ENCODE measurements around the gene CHST9.
"Not testable (repeated sequence)": the region's sequence is repeated elsewhere in the genome, so short reads cannot be mapped to it uniquely, and the experiment has no call there.

The CHST9 gene

DNA sequence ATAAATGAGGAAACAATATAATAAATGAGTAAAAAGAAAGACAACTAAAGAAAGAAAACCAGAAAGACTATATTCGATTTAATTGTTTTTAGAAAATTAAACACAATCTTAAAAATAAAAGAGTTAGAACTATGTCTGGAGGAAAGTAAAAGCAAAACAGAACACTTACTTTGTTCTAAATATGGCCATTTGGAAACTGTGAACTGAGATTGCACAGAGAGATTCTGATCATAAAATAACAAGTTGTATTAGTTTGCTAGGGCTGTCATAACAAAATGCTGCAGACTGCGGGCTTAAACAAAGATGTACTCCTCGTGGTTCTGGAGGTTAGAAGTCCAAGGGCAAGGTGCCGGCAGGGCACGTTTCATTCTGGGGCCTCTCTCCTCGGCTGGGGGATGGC is 191.5 kb downstream of the CHST9 start:
- DNase-seq = no peak

DNA sequence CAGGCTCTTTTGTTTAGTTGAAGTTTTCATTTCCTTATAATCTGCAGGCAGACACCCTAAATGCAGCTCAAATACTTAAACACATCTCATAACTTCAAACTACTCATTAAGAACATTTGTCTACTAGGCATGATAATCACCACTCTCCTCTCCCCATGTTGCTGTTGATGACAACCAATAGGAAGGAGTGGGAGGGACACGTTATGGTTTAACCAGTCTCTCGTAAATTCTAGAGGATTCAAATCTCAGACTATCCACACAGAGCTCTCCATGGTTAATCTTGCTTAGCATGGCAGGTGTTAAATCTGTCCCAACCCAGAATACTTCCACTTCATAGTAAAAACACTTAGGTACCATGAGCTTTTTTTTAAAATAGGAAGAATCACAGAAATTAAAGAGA is 192.2 kb downstream of the CHST9 start:
- DNase-seq = no peak

DNA sequence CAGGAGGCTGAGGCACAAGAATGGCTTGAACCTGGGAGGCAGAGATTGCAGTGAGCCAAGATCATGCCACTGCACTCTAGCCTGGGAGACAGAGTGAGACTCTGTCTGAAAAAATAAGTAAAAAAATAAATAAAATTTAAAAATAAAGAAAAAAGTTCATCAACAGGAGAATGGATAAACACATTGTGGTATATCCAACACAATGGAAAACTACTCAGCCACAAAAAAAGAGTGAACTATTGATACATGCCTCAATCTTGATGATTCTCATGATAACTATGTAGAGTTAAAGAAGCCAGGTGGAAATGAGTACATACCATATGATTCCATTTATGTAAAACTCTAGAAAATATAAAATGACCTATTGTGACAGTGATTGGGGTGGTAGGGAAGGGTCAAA is 195.3 kb downstream of the CHST9 start:
- DNase-seq = no peak

DNA sequence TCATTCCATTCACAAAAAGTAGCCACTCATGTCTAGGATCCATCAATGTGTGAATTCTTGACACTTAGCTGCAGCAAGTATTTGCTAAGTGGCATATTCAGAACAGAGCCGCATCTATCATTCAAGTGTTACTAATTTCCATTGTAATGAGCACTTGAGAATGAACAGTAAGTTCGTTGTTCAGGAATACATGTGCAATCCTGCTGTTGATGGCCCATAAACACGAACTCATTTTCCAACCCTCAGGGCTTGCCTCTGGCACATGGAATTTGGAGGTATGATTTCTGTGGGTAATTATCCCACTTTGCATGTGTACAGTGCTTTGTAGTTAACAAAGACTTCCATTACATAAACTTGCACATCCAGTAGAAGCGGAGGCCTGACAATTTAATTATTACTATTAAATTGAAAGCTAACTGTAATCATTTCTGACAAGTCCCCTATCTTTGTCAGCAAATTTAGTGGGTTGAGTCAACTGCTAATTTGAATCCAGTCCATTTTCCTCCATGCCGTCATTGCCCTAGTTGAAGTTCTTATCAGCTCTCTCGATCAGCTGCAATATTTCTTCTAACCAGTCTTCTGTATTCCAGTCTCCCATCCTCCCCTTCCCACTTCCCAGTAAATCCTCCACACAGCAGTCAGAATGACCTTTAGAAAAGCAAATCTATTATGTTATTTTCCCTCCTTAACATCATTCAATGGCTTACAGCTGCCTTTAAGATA is 203.6 kb downstream of the CHST9 start:
- no peak for DNase-seq

DNA sequence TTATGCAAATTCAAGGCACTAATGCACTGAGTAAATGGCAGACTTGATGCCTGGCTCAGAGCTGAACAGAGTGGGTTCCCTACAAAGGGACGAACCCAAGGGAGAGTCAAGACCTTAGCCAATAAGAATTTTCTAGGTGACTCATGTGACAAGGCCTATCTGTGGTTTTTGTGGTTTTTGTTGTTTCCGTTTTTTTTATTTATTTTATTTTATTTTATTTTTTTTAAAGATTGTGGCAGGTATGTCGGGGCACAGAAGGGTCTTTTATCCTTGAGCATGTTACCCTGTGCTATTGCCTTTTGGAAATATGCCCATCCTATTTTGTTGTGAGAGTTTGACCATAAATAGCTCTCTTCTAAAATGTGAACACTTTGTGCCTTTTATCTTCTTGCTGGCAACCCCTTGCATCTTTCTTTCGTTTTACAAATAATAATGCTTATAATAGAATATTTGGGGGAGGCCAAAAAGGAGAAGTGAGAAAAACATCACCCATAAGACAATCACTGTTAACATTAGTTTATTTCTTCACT is 206.2 kb downstream of the CHST9 start:
- no peak for DNase-seq

DNA sequence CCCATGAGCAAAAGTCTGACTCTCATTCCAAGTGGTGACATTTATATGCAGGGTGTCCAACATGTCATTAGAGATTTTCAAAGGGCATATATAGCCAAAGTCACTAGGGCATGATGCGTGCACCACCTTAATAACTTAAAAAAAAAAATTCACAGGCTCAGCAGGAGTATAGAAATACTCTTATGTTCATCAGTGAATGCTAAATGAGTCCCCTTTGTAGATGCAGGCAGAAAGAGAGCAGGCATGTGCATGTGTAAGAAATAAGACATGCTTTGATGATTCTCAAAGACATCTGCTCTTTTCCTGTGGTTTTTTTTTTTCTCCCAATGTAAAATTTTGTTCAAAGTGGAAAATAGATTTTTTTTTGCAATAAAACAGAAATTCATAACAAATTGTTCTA is 207.3 kb downstream of the CHST9 start:
- DNase-seq = no peak

DNA sequence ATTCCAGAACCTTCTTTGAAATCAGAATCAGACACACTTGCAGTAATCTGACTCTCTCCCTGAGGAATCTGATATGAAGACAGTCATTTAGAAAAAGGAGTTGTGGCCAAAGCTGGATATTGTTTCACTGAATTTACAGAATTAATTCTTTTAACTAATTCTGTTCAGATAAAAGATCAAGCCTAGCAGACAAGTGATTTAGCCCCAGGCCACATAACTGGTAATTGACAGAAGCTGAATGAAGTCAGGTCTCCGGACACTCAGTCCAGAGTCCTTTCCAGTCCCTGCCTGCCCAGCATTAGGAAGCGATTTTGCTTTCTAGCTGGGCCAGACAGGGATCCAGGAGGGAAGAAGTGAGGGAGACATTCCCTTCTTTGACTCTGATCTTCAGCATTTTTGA is 208.9 kb downstream of the CHST9 start:
- DNase-seq = no peak

DNA sequence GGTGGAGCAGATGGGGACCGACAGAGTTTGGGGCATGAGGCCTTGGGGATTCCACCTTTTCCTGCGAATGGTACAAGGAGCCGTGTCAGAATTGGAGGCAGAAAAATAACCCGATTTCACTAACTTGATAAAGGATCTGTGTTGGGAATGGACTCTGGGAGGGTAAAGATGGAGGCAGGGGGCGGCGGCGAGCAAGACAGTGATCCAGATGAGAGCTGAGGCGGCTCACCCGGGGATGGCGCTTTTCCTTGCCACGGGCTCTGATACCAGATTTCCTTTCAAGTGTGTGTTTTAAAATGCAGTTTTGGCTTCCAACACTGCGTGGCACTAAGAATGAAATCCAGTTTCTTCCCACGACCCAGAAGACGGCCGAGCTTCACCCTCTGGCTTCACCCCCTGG is 212.6 kb downstream of the CHST9 start:
- DNase-seq = not testable (repeated sequence)

DNA sequence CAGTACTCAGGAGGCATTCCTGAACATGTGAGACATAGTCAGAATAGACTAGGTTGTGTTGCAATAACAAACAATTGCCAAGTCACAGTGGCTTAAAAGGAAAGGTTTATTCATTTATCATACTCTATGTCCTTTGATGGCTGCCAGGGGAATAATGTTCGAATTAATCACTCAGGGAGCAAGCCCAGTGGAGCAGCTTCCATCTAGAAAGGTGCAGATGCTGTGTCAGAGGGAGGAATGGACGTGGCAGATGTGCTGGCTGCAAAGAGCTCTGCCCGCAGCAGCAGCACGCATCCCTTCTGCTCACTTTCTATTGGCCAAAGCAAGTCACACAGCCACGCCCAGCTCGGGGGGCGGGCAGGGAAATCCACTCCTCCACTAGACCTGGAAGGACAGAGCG is 213.7 kb downstream of the CHST9 start:
- no peak for DNase-seq

DNA sequence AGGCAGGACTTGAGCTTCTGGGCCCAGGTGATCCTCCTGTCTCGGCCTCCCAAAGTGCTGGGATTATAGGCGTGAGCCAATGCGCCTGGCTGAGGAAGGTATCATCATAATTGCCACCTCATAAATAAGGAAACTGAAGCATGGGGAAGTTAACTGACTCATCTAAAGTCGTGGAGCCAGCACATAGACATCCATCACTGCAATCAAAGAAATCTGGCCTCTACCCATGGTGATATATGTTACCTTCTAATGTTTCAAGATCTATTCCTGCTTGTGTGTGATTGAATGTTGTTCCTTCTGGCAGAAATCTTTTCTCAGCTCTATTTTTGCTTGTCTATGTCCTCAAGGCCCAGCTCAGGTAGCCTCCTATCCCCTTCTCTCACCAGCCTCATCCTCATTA is 214.5 kb downstream of the CHST9 start:
- DNase-seq = no peak

DNA sequence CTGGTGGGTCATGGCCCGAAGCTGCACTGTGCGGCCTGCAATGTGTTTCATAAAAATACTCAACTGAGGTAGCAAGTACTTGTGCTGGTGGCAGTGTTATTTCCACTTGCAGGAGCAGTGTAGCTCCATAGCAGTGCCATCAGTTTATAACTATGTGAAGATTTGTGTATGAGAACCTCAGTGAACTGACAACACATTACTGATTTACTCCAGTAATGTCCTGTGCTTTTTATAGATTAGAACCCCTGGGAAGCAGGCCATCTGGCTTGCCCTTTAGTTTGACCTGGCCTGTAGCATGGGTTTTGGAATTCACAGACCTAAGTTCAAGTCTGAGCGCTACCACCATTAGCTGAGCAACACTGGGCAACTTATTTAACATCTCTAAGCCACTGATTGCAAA is 219.9 kb downstream of the CHST9 start:
- DNase-seq = no peak

DNA sequence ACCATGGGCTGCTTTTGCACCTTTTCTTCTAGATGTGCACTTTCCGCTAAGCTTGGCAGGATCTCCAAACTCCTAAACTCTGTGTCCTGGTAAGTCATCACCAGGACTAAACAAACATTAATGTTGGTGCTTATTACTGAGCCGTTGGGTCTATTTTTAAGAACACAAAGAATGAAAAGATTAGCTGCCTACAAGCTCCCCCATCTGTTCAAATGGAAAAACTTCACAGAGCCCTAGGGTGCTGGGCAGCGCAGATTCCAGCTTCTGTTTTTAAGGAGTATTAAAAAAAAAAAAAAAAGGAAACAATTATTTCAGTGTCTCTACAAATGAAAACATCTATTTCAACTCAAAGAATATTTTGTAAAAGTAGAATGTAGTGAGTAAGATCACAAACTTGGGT is 221.8 kb downstream of the CHST9 start:
- DNase-seq = no peak

DNA sequence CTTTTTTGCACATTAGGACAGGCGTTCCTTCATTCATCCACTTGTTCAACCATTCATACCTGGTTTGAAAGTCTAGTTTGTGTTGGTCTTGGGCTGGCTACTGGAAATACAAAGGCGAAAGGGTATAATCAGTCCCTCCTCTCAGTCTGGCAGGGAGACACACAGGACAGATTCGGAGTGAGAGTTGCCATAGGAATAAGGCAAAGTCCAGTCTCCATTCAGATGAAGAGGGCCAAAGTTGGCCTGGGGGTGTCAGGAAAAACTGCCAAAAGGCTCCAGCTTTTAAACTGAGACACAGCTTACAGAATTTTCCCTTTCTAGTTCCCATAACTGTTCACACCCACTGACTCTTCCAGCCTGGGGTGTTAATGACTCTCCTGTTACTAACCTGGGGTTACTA is 223.3 kb downstream of the CHST9 start:
- no peak for DNase-seq

DNA sequence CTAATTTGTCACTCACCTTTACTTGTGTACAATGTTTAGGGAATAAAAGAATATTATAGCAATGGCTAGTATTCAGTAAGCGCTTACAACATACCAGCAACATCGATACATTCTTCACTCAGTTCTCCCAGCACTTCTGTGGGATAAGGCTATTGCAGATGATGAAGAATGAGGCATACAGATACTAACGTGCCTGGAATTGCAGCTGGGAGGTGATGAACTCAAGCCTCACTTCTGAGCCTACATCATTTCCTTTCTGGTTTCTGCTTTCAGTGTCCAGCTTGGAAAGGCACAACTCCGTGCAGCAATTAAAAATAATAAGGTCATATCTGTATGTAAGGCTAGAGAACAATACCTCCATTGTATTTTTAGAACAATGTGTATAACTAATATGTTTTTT is 224.2 kb downstream of the CHST9 start:
- DNase-seq = no peak

DNA sequence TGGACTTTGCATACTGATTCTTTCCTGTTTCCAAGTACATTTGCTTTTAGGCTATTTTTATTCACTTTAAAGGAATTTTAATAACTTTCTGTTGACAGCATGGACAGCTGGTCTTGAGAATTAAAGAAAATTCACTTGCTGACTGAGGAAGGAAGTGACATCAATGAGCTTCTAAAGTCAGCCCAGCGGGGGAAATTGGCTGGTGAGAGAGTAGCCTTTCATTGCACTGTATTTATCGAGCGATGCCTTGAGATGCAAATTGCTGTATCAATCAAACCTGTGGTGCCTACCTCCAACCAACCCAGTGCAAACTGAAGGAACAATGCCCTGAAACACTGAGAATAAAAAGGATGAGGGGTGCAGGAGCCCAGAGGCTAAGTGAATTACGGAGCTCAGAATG is 228.2 kb downstream of the CHST9 start:
- no peak for DNase-seq

DNA sequence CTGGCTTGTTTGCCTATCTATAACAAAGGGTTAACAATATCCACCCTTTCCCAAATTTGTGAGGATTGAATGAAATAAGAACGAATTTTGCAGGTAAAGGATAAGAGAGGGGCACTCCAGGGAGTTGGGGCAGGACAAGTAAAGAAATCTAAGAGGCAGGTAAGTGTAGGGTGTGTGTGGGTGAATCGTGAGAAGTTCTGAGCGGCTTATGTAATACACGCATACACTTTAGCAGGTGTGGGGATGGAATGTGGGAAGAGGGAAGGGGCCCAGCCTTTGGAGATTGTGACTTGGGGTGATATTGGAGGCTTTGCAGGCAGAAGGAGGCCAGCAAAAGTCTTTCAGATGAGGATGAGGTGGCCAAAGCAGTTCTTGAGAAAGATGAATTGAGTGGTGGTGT is 236.4 kb downstream of the CHST9 start:
- no peak for DNase-seq

DNA sequence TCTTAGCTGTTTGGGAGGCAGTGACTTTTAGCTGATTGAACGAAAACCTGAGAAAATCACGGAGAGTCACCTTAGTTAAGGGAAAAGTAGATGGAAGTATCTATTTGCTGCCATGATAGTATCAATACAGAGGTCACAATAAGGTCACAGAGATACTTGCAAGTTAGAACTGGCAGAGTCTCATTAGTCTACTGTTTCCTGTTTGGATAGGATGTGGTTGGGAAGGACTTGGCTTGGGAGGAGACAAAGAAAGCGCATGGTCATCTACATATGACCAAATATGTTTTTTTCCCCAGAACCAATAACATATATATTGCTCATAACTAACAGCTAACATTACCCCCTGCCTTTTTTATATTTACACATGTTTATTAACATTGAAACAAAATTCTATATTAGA is 241.2 kb downstream of the CHST9 start:
- DNase-seq = no peak

DNA sequence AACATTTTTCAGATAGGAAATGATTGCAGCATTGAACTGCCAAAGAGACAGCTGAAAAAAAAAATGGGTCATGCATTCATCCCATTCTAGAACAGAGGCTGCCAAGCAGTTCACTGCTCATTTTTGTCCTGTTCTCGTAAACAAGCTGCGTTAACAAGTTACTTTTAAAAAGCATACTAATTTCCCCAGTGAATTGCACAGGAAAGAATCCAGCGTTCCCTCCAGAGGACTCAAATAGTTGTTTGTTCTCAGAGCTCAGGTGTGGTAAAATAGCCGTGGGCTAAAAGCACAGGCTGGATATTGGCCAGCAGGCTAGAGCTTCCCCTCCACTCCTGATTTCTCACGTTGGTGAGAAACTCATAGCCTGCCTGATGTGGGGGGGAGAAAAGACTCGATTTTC is 243.5 kb downstream of the CHST9 start:
- DNase-seq = peak; percentile 60

DNA sequence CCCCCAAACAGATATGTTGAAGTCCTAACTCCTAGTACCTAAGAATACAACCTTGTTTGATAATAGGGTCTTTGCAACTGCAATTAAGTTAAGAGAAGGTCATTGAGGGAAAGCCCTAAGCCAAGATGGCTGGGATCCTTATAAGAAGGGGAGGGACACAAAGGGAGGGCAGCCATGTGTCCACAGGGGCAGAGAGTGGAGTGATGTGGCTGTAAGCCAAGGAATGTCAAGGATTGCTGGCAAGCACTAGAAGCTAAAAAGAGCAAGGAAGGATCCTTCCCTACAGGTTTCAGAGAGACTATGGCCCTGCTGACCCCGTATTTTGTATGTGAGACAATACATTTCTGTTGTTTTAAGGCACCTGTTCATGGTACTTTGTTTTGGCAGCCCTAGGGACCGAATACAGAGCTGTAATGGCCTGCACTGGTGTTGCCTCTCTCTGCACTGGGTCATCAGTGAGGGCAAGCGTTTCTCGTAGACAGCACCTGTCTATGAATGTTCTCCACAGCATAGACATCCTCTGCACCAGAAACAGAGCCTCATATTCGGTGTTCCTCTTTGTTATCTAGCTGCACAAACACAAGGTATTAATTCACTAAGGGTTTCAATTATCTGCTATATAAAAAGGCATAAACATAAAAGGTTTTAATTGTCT is 244.2 kb downstream of the CHST9 start:
- DNase-seq = no peak

DNA sequence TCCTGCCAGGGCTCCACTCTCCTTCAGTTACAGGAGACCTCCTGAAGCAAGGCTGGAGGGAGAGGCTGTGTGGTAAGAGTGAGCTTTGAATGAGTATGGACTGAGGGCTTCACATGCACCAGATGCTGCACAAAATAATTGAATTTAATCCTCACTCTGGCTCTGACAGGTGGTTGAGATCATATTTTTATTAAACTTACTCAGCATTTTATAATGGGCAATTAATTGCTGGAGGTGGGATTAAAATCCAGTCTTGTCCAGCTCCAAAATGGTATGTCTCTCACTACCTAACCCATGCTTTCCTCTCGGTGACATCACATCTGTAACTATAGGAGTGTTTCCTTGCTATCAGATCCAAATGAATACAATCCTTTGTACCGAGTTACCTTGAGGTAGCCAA is 253.4 kb downstream of the CHST9 start:
- DNase-seq = no peak

DNA sequence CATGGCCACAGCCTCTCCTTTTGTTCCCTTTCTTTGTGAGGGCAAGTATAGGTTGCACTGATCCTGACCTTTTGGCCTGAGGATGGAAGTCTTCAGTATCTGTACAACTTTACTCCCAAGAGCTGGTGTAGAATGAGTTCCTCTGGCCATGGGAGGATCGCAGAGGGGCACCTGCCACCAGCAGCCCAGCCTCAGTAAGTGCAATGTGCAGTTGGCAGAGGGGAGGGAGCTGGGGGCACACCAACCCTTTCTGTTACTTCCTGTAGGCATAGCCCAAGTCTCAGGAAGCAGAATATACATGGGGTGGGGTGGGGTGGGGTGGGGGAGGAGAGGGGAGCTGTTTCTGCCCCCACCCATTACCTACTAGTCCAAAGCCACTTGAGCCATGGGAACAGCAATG is 254.5 kb downstream of the CHST9 start:
- DNase-seq = no peak

DNA sequence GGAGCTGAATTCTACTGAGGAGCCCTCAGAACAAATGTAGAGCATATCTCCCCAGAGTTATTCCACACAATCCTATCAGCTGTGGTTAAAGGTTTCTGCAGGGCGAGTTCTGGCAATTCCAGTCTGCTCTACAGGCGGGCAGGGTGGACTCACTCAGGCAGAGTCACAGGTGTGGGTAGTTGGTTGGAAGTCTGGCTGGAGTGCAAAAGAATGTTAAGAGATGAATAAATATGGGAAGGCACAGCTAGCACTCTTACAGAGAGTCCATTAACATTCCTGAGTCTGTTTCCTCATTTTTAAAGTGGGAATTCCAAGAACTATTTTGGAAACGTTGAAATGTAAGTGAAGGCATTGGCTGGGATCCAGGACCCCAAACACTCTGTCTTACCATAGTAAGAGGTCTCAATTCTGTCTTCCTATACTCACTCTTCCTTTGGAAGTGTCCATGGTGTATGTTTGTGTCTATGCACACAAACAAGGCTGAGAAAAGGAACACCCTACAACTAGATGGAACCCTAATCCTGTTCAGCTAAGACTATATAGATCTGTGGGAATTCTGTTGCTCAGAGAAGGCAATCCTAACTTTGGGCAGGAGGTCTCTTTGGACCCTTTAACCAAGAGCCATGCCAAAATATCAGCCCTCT is 256.3 kb downstream of the CHST9 start:
- no peak for DNase-seq

DNA sequence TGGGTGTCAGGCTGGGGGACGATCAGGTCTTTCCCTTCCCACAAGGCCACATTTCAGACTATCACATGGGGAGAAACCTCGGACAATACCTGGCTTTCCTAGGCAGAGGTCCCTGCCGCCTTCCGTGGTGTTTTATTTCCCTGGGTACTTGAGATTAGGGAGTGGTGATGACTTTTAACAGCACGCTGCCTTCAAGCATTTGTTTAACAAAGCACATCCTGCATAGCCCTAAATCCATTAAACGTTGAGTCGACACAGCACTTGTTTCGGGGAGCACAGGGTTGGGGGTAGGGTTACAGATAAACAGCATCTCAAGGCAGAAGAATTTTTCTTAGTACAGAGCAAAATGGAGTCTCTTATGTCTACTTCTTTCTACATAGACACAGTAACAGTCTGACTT is 257.3 kb downstream of the CHST9 start:
- not testable (repeated sequence) for DNase-seq

DNA sequence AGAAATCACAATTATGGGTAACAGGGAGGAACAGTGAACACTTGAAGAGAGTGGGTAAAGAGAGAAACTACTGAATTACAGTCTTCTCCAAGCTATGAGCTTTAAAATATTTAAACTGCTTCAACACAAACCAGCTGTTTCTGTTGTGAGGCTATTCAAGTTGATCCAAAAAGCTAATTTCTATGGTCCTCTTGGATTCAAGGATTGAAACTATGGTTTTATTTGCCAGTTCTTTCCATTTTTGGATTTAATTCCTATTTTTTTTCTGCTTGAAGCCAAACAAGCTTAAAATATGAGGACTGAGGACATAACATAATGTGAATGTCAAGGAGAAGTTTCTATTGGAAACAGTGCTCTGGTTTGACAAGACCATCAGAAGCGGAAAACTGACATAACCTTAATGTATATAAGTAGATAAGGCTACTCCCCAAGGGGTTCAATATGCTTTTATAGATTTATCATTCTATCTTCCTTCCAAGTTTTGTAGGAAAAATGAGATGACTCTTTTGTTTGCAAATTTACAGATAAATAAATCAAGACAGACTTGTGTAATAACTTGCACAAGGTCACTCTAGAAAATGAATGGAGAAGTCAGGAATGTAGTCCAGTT is 258.9 kb downstream of the CHST9 start:
- DNase-seq = no peak

Data from midbrain (tissue), 1 donor.